ENCODE measurements around the gene FAM216B. TPM values are rescaled to one million over a fixed set of nuclear protein-coding genes. Genes with fewer than 3 reads are reported as not detected.

Gene FAM216B
- total and polyA plus RNA-seq, 9 of the 15 experiments (the other 6 are each of a cell fraction or from before 2014, with no cell fraction given): not detected

- ATAC-seq (no peak), DNase-seq (ENCODE audit: extremely low read depth in 1 of 4, low spot score in 3 of 4) (no peak), FAIRE-seq (no peak)
- Histone ChIP-seq H3K9me1 (ENCODE audit: control insufficient read depth, insufficient read depth, low read length) (no peaks in the 10 kb centered on the region), H3K9me3 (replicated peaks; ENCODE audit: control insufficient read depth, insufficient read depth, low read depth, low read length) (no peaks in the 10 kb centered on the region), H3K36me3 (ENCODE audit: control insufficient read depth, insufficient read depth, low read length) (no peaks in the 10 kb centered on the region), H4K20me1 (replicated peaks; ENCODE audit: control insufficient read depth, insufficient read depth, low read length) (no peaks in the 10 kb centered on the region), H3K4me2 (ENCODE audit: insufficient read depth, low read length) (no peak overlapping the region), H3K27ac (ENCODE audit: extremely low read depth, low read depth, low read length) (no peak overlapping the region), H3K79me2 (ENCODE audit: control insufficient read depth, insufficient read depth, low read length) (no peaks in the 10 kb centered on the region), H2AFZ (ENCODE audit: low read depth, low read length) (no peak overlapping the region), H3K4me3 (no peak overlapping the region), H3K9ac (ENCODE audit: insufficient read depth in 1 of 2, low read depth in 2 of 2, low read length in 2 of 2) (no peak overlapping the region), H3K27me3 (ENCODE audit: control insufficient read depth in 2 of 2, insufficient read depth in 2 of 2, low read length in 2 of 2) (no peaks in the 10 kb centered on the region), H3K4me1 (replicated peaks in 1 of 2; ENCODE audit: control insufficient read depth in 2 of 2, insufficient read depth in 2 of 2, low read length in 2 of 2) (no peaks in the 10 kb centered on the region)
- intact Hi-C loops (cut with micrococcal nuclease): no loop called here
- TF ChIP-seq CHD1 (IDR thresholded peaks at IDR 0.05; ENCODE audit: low read length) (no peak), TCF15 (CRISPR knock-in tag; IDR thresholded peaks at IDR 0.05) (no peak), FOSL1 (tag; conservative IDR thresholded peaks at IDR 0.05) (no peak)
- in situ Hi-C loops (cut with MboI): no loop called here
- no TSS peak for BruUV-seq (replicated peaks)
- WGBS (ENCODE audit: insufficient coverage, low coverage, missing lambda C conversion rate): 2% methylated on average over 3 of the region's 3 CpGs
- CTCF ChIA-PET (ENCODE audit: low intra/inter-chr PET ratio): no interaction called here
- POLR2A ChIA-PET: no interaction called here
Observed at GRCh38 chr13:42834946-42835345, 53.6 kb downstream of the FAM216B start.

GRCh38 chr13:42836930-42837690 lies 55.7 kb downstream of the FAM216B start:
- H3K27me3 ChIP-seq (ENCODE audit: control insufficient read depth in 2 of 2, insufficient read depth in 2 of 2, low read length in 2 of 2): no peaks in the 10 kb centered on the region
- in situ Hi-C loops (cut with MboI) (no loop called here), intact Hi-C loops (cut with micrococcal nuclease) (no loop called here)
- no peaks in the 10 kb centered on the region for H3K4me1 ChIP-seq (replicated peaks in 1 of 2; ENCODE audit: control insufficient read depth in 2 of 2, insufficient read depth in 2 of 2, low read length in 2 of 2)
- no peak overlapping the region for H2AFZ ChIP-seq (ENCODE audit: low read depth, low read length)
- no TSS peak for BruUV-seq (replicated peaks)
- ChIA-PET CTCF (ENCODE audit: low intra/inter-chr PET ratio) (no interaction called here), POLR2A (no interaction called here)
- no peaks in the 10 kb centered on the region for H3K36me3 ChIP-seq (ENCODE audit: control insufficient read depth, insufficient read depth, low read length)
- no peak for FAIRE-seq
- H3K9ac ChIP-seq (ENCODE audit: insufficient read depth in 1 of 2, low read depth in 2 of 2, low read length in 2 of 2): no peak overlapping the region
- H3K9me1 ChIP-seq (ENCODE audit: control insufficient read depth, insufficient read depth, low read length): no peaks in the 10 kb centered on the region
- no peaks in the 10 kb centered on the region for H3K79me2 ChIP-seq (ENCODE audit: control insufficient read depth, insufficient read depth, low read length)
- H3K9me3 ChIP-seq (replicated peaks; ENCODE audit: control insufficient read depth, insufficient read depth, low read depth, low read length): no peaks in the 10 kb centered on the region
- no peak overlapping the region for H3K4me3 ChIP-seq
- H3K27ac ChIP-seq (ENCODE audit: extremely low read depth, low read depth, low read length): no peak overlapping the region
- 1% methylated on average over 10 of the region's 10 CpGs for WGBS (ENCODE audit: insufficient coverage, low coverage, missing lambda C conversion rate)
- no peak for ATAC-seq
- no peak overlapping the region for H3K4me2 ChIP-seq (ENCODE audit: insufficient read depth, low read length)
- no peak for DNase-seq (ENCODE audit: extremely low read depth in 1 of 4, low spot score in 3 of 4)
- H4K20me1 ChIP-seq (replicated peaks; ENCODE audit: control insufficient read depth, insufficient read depth, low read length): no peaks in the 10 kb centered on the region
- TF ChIP-seq FOXA1 (IDR thresholded peaks at IDR 0.05; ENCODE audit: borderline replicate concordance): no peak
- TF ChIP-seq POLR2G (IDR thresholded peaks at IDR 0.05; ENCODE audit: low read depth, low read length): no peak
- TF ChIP-seq ZNF324 (CRISPR knock-in tag; IDR thresholded peaks at IDR 0.05): no peak
- no peak for TF ChIP-seq ZNF24 (IDR thresholded peaks at IDR 0.05)
- TF ChIP-seq ESRRA (IDR thresholded peaks at IDR 0.05; ENCODE audit: borderline replicate concordance, low read depth): no peak
- no peak for TF ChIP-seq RERE (CRISPR knock-in tag; IDR thresholded peaks at IDR 0.05; ENCODE audit: borderline replicate concordance)
- TF ChIP-seq ZNF23 (CRISPR knock-in tag; IDR thresholded peaks at IDR 0.05): no peak
- TF ChIP-seq MTF1 (CRISPR knock-in tag; IDR thresholded peaks at IDR 0.05; ENCODE audit: borderline replicate concordance): no peak

All from K562 (cell line).